Tibial artery (tissue), 4 donors: ENCODE measurements around the gene SAMD8.

Experiments
- DNase-seq, 2 donors: peaks; one replicate each; pipeline ENCODE4 v3.0.0-alpha.2; 2019
- H3K27ac ChIP-seq, 2 donors: fragments of 200-600 bp; sonication (generic) in 1 of 2; 1 replicate in 1 of 2; 2 replicates in 1 of 2; pipeline ENCODE4 v1.5.1; 2018 to 2019; ENCODE audit warnings: mild to moderate bottlenecking in 1 of 2
- H3K27me3 ChIP-seq, 2 donors: fragments of 200-600 bp; sonication (generic) in 1 of 2; one replicate each; pipeline versions ENCODE4 v1.5.1 to v1.6.0; 2016 to 2019
- H3K36me3 ChIP-seq, 3 donors: fragments of 200-600 bp; sonication (generic) in 2 of 3; one replicate each; pipeline ENCODE4 v1.5.1; 2016 to 2019; ENCODE audit warnings: mild to moderate bottlenecking in 2 of 3
- H3K4me1 ChIP-seq, 4 donors: fragments of 200-600 bp; sonication (generic) in 2 of 4; 1 replicate in 3 of 4; 2 replicates in 1 of 4; pipeline ENCODE4 v1.5.1; 2016 to 2019
- H3K4me3 ChIP-seq, 2 donors: fragments of 200-600 bp; sonication (generic) in 1 of 2; 1 replicate in 1 of 2; 2 replicates in 1 of 2; pipeline ENCODE4 v1.5.1; 2018 to 2019; ENCODE audit warnings: mild to moderate bottlenecking in 2 of 2
- H3K9me3 ChIP-seq, 3 donors: fragments of 200-600 bp; sonication (generic) in 1 of 3; one replicate each; pipeline ENCODE4 v1.5.1; 2016 to 2019
- intact Hi-C: fragments of 100-400 bp; cut with DNase I; formaldehyde crosslinking; loops from one replicate; pipeline ENCODE4 v1.15.0; 2023; ENCODE audit warnings: low total_unique reads
- TF ChIP-seq, protein P1 (sequence below), 2 experiments: fragments of 200-600 bp in 1 of 2; fragments of 450-650 bp in 1 of 2; IDR thresholded peaks; one replicate each; pipeline ENCODE4 v1.5.1; 2017 to 2019; ENCODE audit warnings: antibody characterized with exemption in 2 of 2, mild to moderate bottlenecking in 1 of 2, moderate library complexity in 1 of 2

The SAMD8 gene

DNA sequence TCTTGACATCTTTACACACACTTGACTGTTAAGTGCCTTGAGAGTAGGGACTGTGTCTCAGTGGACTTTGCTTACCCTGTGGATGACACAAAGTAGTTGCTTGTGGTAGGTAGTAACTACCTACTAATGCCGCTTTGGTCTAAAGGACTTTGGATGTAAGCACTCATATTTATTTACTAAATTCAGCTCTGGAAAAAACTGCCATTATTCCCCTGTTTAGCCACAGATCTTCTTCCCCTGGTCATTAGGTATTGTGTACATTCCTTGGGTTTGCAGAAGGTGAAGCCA is 96.3 kb downstream of the SAMD8 start:
- Histone ChIP-seq H3K4me1 (peaks cover 0 to 27% (median 18%) of the 10 kb centered on the region in 4 donors), H3K9me3 (no peaks in the 10 kb centered on the region), H3K4me3 (no peak overlapping the region), H3K27me3 (no peaks in the 10 kb centered on the region), H3K36me3 (peaks cover 0 to 6% (median 2%) of the 10 kb centered on the region in 3 donors), H3K27ac (no peak overlapping the region)
- DNase-seq, result no peak
- intact Hi-C loops, result loop anchor here (10.0 kb wide), 1 partner anchor 93 kb away; the partner anchor contains the start of gene SAMD8
- TF ChIP-seq, protein P1, sequence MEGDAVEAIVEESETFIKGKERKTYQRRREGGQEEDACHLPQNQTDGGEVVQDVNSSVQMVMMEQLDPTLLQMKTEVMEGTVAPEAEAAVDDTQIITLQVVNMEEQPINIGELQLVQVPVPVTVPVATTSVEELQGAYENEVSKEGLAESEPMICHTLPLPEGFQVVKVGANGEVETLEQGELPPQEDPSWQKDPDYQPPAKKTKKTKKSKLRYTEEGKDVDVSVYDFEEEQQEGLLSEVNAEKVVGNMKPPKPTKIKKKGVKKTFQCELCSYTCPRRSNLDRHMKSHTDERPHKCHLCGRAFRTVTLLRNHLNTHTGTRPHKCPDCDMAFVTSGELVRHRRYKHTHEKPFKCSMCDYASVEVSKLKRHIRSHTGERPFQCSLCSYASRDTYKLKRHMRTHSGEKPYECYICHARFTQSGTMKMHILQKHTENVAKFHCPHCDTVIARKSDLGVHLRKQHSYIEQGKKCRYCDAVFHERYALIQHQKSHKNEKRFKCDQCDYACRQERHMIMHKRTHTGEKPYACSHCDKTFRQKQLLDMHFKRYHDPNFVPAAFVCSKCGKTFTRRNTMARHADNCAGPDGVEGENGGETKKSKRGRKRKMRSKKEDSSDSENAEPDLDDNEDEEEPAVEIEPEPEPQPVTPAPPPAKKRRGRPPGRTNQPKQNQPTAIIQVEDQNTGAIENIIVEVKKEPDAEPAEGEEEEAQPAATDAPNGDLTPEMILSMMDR (IDR thresholded peaks at IDR 0.05), result no peak

DNA sequence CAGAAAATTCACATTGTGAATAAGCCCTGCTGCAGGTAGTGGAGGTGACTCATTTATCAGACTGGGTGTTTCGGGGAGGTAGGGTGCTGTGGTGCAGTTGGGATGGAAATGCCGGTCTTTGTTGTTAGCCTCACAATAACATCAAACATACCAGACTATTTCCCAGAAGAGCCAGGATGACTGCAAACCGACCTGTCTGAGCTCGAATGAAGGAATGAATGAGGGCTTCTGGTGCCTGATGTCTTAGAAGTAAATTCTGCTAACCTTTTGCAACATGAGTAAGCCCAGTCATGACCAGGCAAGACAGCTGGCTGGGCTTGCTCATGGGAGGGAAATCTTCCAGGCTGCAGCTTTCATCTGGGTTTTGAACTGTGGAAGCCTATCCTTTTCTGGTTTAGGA is 96.7 kb downstream of the SAMD8 start:
- peaks cover 0 to 10% (median 6%) of the 10 kb centered on the region in 3 donors for H3K36me3 ChIP-seq
- H3K27me3 ChIP-seq, result no peaks in the 10 kb centered on the region
- TF ChIP-seq, protein P1 (IDR thresholded peaks at IDR 0.05), result no peak
- no peak for DNase-seq
- intact Hi-C loops, result loop anchor here (10.0 kb wide), 1 partner anchor 93 kb away; the partner anchor contains the start of gene SAMD8
- H3K27ac ChIP-seq, result peak overlapping the region in 1 of 2 donors; percentile 99
- H3K9me3 ChIP-seq, result no peaks in the 10 kb centered on the region
- peaks cover 0 to 27% (median 18%) of the 10 kb centered on the region in 4 donors for H3K4me1 ChIP-seq
- H3K4me3 ChIP-seq, result no peak overlapping the region

DNA sequence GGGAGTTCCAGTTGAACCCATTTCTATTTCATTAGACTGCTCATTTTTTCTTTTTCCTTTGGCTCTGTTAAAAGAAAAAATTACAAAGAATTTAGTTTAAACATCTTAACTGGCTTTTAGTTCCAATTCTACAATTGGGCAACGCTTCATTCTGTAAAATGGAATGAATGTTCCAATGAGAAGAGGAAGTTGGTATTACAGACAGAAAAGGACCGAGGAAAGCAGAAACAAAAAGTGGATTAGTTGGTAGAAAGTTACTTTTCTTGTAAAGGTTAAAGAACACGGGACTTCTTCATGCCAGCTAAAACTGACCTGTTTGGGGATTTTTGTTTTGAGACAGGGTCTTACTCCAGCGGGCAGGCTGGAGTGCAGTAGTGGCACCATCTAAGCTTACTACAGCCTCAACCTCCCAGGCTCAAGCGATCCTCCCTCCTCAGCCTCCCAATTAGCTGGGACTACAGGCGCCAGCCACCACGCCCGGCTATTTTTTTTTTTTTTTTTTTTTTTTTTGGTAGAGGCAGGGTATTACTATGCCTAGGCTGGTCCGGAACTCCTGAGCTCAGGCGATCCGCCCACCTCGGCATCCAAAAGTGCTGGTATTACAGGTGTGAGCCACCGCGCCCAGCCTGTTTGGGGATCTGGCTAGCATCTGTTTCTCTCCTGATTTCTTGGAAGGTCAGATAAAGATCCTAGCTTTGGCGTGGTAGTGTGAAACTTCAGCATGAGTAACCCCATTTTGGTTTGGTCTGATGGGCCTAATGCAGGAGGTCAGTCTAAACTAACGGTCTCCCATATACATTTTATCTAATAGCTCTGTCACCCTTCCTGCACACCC is 97.8 kb downstream of the SAMD8 start:
- Histone ChIP-seq H3K4me1 (peaks cover 0 to 36% (median 19%) of the 10 kb centered on the region in 4 donors), H3K9me3 (no peaks in the 10 kb centered on the region), H3K4me3 (peak overlapping the region; percentile 62 to 97), H3K27me3 (no peaks in the 10 kb centered on the region), H3K36me3 (peaks cover 7 to 17% (median 15%) of the 10 kb centered on the region in 3 donors), H3K27ac (peak overlapping the region; percentile 99)
- intact Hi-C loops, result loop anchor here (10.0 kb wide), 1 partner anchor 95 kb away; the partner anchor contains the start of gene SAMD8
- TF ChIP-seq, protein P1 (IDR thresholded peaks at IDR 0.05), result no peak
- peak in 1 of 2 donors; percentile 67 for DNase-seq

DNA sequence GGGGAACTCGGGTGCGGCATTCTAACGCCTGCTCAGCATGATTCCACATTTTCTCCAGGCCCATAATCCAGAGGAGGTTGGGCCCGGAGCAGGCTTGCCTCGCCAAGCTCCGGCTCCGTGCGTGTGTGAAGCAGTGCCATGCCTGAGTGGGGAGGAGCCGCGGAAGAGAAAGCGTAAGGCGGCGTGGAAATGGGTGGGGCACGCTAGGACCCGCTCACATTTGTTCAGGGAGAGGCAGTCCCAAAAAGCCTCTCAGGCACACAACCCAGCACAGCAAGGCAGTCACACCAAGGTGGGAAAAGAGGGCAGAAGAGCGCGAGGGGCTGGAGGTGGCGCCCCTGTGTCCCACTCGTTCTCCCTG is 98.4 kb downstream of the SAMD8 start:
- Histone ChIP-seq H3K27ac (peak overlapping the region; percentile 99), H3K27me3 (no peaks in the 10 kb centered on the region), H3K4me1 (peaks cover 0 to 42% (median 22%) of the 10 kb centered on the region in 4 donors), H3K36me3 (peaks cover 13 to 23% (median 21%) of the 10 kb centered on the region in 3 donors), H3K4me3 (peak overlapping the region; percentile 62 to 97), H3K9me3 (no peaks in the 10 kb centered on the region)
- intact Hi-C loops, result loop anchor here (10.0 kb wide), 1 partner anchor 95 kb away; the partner anchor contains the start of gene SAMD8
- DNase-seq, result peak; percentile 84 to 93
- TF ChIP-seq, protein P1 (IDR thresholded peaks at IDR 0.05), result no peak

DNA sequence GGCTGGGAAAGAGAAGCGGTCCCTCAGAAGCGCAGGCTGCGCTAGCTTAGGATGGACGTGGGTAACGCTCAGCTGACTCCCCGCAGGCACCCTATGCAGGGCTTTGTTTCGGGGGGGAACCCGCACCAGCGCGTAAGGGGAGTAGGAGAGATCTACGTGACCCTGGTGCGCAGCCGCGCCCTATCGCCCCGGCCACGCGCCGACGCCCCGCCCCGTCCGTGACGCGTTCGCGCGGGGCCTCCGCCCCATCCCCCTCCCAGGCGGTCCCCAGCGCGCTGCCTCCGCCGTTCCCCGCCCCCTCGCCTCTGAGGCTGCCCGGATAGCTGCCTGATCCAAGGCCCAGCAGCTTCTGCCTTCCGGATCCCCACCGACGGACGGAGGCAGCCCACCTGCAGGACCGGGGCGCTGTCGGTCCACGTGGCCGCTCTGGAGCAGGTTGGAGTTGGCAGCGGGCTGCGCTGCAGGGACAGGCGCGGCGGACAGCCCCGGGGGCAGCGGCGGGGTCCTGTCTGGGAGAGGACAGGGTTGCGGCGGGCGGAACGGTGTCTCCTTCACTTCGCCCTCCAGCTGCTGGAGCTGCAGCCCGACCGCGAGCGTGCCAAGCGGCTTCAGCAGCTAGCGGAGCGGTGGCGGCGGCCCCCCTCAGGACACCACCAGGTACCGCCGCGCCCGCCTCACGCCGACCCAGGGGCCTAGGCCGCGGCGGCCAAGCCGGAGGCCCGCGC is 99.0 kb downstream of the SAMD8 start, which contains the start of gene VDAC2:
VDAC2 (plus strand) TSS at position 515 of the 725 bp plus-strand sequence. CDS start 363 bp downstream, outside the sequence.
- Histone ChIP-seq H3K4me1 (peaks cover 0 to 42% (median 23%) of the 10 kb centered on the region in 4 donors), H3K36me3 (peaks cover 17 to 29% (median 26%) of the 10 kb centered on the region in 3 donors), H3K4me3 (peak within 1 kb of the TSS; percentile 62 to 97), H3K9me3 (no peaks in the 10 kb centered on the region), H3K27ac (peak within 1 kb of the TSS; percentile 99), H3K27me3 (no peaks in the 10 kb centered on the region)
- TF ChIP-seq, protein P1 (IDR thresholded peaks at IDR 0.05), result no peak
- peak; percentile 86 to 94 for DNase-seq
- intact Hi-C loops, result no loop called here
